ENCODE measurements around the gene FUT4. TPM values are rescaled to one million over a fixed set of nuclear protein-coding genes. Genes with fewer than 3 reads are reported as not detected.

FUT4 gene
- total RNA-seq, 2 experiments from 2014 or later: 1.2 to 1.5 TPM

DNA sequence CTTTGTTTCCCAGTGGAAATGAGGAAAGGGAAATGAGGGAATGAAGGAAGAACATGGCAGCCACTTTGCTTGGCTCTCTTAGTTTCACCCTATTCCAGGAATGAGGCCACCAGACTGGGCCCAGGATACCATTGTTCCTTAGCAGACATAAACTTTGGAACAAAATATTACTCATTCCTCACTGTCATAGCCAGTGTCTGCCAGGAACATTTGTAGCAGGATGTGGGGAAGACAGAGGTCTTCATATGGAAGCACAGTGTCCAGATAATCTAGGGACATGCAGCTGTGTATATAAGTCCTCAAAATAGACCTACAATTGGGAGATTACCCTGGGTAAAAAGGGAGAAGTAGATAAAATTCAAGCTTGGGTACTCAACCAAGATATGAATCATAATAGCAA lies 15.2 kb upstream of the FUT4 start:
- intact Hi-C loops (cut with micrococcal nuclease; ENCODE audit: unreplicated experiment): no loop called here
- no peak overlapping the region for H3K4me2 ChIP-seq (ENCODE audit: low read length)
- H3K79me2 ChIP-seq (ENCODE audit: insufficient read depth, low read depth, low read length): no peaks in the 10 kb centered on the region
- no peaks in the 10 kb centered on the region for H4K20me1 ChIP-seq (ENCODE audit: insufficient read depth, low read length)
- no peak overlapping the region for H3K4me3 ChIP-seq (ENCODE audit: low read depth, low read length, poor library complexity, severe bottlenecking)
- no peaks in the 10 kb centered on the region for H3K9me2 ChIP-seq (ENCODE audit: insufficient read depth, low read length)
- no peak for DNase-seq (ENCODE audit: low spot score)
- no peaks in the 10 kb centered on the region for H3K4me1 ChIP-seq (ENCODE audit: insufficient read depth, low read length, poor library complexity, severe bottlenecking)
- no peaks in the 10 kb centered on the region for H3K9me3 ChIP-seq (ENCODE audit: low read length)
- ChIA-PET POLR2A (no interaction called here), CTCF (ENCODE audit: unreplicated experiment) (no interaction called here)
- H3K36me3 ChIP-seq (ENCODE audit: insufficient read depth, low read length): no peaks in the 10 kb centered on the region
- TF ChIP-seq, protein P1, sequence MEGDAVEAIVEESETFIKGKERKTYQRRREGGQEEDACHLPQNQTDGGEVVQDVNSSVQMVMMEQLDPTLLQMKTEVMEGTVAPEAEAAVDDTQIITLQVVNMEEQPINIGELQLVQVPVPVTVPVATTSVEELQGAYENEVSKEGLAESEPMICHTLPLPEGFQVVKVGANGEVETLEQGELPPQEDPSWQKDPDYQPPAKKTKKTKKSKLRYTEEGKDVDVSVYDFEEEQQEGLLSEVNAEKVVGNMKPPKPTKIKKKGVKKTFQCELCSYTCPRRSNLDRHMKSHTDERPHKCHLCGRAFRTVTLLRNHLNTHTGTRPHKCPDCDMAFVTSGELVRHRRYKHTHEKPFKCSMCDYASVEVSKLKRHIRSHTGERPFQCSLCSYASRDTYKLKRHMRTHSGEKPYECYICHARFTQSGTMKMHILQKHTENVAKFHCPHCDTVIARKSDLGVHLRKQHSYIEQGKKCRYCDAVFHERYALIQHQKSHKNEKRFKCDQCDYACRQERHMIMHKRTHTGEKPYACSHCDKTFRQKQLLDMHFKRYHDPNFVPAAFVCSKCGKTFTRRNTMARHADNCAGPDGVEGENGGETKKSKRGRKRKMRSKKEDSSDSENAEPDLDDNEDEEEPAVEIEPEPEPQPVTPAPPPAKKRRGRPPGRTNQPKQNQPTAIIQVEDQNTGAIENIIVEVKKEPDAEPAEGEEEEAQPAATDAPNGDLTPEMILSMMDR (conservative IDR thresholded peaks at IDR 0.05; ENCODE audit: low read length): no peak
- no peak for TF ChIP-seq EZH2phosphoT487 (IDR thresholded peaks at IDR 0.05; ENCODE audit: borderline replicate concordance, low read depth, low read length)
- no peak overlapping the region for H3K27ac ChIP-seq (ENCODE audit: low read depth, low read length, poor library complexity, severe bottlenecking)
- H2AFZ ChIP-seq (ENCODE audit: low read length): no peak overlapping the region
- no TSS peak for BruUV-seq (replicated peaks)

DNA sequence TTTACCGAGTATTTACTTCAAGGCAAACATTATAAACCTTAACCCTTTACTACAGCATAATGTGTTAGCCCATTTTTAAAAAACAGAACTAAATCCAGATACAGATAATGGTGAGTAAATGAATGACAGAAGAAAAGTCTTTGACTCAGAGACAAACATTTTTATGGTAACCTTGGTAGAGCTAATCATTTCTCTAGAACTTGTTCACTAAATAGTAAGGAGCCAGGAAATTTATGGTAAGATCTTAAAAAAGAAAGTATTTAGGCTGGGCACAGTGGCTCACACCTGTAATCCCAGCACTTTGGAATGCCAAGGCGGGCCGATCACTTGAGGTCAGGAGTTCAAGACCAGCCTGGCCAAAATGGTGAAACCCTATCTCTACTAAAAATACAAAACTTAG lies 11.5 kb upstream of the FUT4 start:
- H3K4me3 ChIP-seq (ENCODE audit: low read depth, low read length, poor library complexity, severe bottlenecking): no peak overlapping the region
- H3K4me2 ChIP-seq (ENCODE audit: low read length): no peak overlapping the region
- no peaks in the 10 kb centered on the region for H3K4me1 ChIP-seq (ENCODE audit: insufficient read depth, low read length, poor library complexity, severe bottlenecking)
- H2AFZ ChIP-seq (ENCODE audit: low read length): no peak overlapping the region
- intact Hi-C loops (cut with micrococcal nuclease; ENCODE audit: unreplicated experiment): no loop called here
- CTCF ChIA-PET (ENCODE audit: unreplicated experiment): no interaction called here
- BruUV-seq (replicated peaks): no TSS peak
- no peaks in the 10 kb centered on the region for H3K9me2 ChIP-seq (ENCODE audit: insufficient read depth, low read length)
- no peak for DNase-seq (ENCODE audit: low spot score)
- POLR2A ChIA-PET: interaction anchor here (0.6 kb wide), 2 partner anchors 10 to 150 kb away, joined by 3 read pairs; no protein-coding TSS in a partner anchor
- no peak for TF ChIP-seq EZH2phosphoT487 (IDR thresholded peaks at IDR 0.05; ENCODE audit: borderline replicate concordance, low read depth, low read length)
- TF ChIP-seq, protein P1 (conservative IDR thresholded peaks at IDR 0.05; ENCODE audit: low read length): no peak
- no peaks in the 10 kb centered on the region for H3K79me2 ChIP-seq (ENCODE audit: insufficient read depth, low read depth, low read length)
- no peak overlapping the region for H3K27ac ChIP-seq (ENCODE audit: low read depth, low read length, poor library complexity, severe bottlenecking)
- no peaks in the 10 kb centered on the region for H4K20me1 ChIP-seq (ENCODE audit: insufficient read depth, low read length)
- no peaks in the 10 kb centered on the region for H3K36me3 ChIP-seq (ENCODE audit: insufficient read depth, low read length)
- H3K9me3 ChIP-seq (ENCODE audit: low read length): no peaks in the 10 kb centered on the region

DNA sequence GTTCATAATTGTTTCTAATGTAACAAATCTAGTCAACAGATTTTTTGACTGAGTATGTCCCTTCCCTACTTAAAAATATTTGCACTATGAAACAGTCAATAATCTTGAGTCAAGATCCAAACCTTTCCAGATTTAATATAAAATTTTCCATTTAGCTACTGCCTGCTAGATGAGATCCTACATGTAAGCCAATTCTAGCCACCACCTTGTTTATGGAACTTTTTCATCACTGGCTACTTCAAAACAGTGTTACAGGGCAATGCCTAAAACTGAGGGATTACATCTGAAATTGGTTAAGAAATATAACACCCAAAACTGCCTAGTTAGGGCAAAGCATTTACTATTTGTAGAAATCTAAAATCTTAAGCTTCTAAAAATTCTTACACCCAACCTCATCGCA lies 10.5 kb upstream of the FUT4 start:
- Histone ChIP-seq H3K79me2 (ENCODE audit: insufficient read depth, low read depth, low read length) (no peaks in the 10 kb centered on the region), H3K4me3 (ENCODE audit: low read depth, low read length, poor library complexity, severe bottlenecking) (no peak overlapping the region), H3K36me3 (ENCODE audit: insufficient read depth, low read length) (no peaks in the 10 kb centered on the region), H3K4me2 (ENCODE audit: low read length) (no peak overlapping the region), H3K27ac (ENCODE audit: low read depth, low read length, poor library complexity, severe bottlenecking) (no peak overlapping the region), H4K20me1 (ENCODE audit: insufficient read depth, low read length) (no peaks in the 10 kb centered on the region), H3K9me3 (ENCODE audit: low read length) (no peaks in the 10 kb centered on the region), H2AFZ (ENCODE audit: low read length) (no peak overlapping the region), H3K4me1 (ENCODE audit: insufficient read depth, low read length, poor library complexity, severe bottlenecking) (no peaks in the 10 kb centered on the region), H3K9me2 (ENCODE audit: insufficient read depth, low read length) (no peaks in the 10 kb centered on the region)
- ChIA-PET POLR2A (no interaction called here), CTCF (ENCODE audit: unreplicated experiment) (no interaction called here)
- BruUV-seq (replicated peaks): no TSS peak
- intact Hi-C loops (cut with micrococcal nuclease; ENCODE audit: unreplicated experiment): no loop called here
- DNase-seq (ENCODE audit: low spot score): no peak
- TF ChIP-seq, protein P1 (conservative IDR thresholded peaks at IDR 0.05; ENCODE audit: low read length): no peak
- TF ChIP-seq EZH2phosphoT487 (IDR thresholded peaks at IDR 0.05; ENCODE audit: borderline replicate concordance, low read depth, low read length): no peak

All from OCI-LY7 (cell line).